IPS-18a (cell line): Measurements from ENCODE around the gene CA5A.

Experiments
- H3K27ac ChIP-seq: one replicate; pipeline ENCODE4 v1.5.1; 2013; ENCODE audit warnings: low read length
- H3K27me3 ChIP-seq: one replicate; pipeline ENCODE4 v1.6.1; 2013; ENCODE audit warnings: mild to moderate bottlenecking, low read length; ENCODE audit not compliant: control insufficient read depth, insufficient read depth
- H3K36me3 ChIP-seq: one replicate; pipeline ENCODE4 v1.6.1; 2013; ENCODE audit warnings: low read depth, low read length; ENCODE audit not compliant: control insufficient read depth
- H3K4me1 ChIP-seq: one replicate; pipeline ENCODE4 v1.6.1; 2013; ENCODE audit warnings: low read depth, low read length; ENCODE audit not compliant: control insufficient read depth
- H3K4me3 ChIP-seq: one replicate; pipeline ENCODE4 v1.5.1; 2013; ENCODE audit warnings: low read length
- H3K9ac ChIP-seq: one replicate; pipeline ENCODE4 v1.6.1; 2013; ENCODE audit warnings: mild to moderate bottlenecking, low read length, moderate library complexity
- H3K9me3 ChIP-seq: one replicate; pipeline ENCODE4 v1.6.1; 2013; ENCODE audit warnings: low read depth, low read length; ENCODE audit not compliant: control insufficient read depth

Gene CA5A

GRCh38 chr16:87976665-87977064 is 40.3 kb upstream of the CA5A start:
- Histone ChIP-seq H3K9ac (no peak overlapping the region), H3K27me3 (no peaks in the 10 kb centered on the region)

GRCh38 chr16:87974178-87974577 is 37.8 kb upstream of the CA5A start:
- no peaks in the 10 kb centered on the region for H3K27me3 ChIP-seq
- H3K4me3 ChIP-seq = no peak overlapping the region
- H3K36me3 ChIP-seq = no peaks in the 10 kb centered on the region
- no peaks in the 10 kb centered on the region for H3K4me1 ChIP-seq
- H3K9me3 ChIP-seq = peaks cover 7% of the 10 kb centered on the region
- H3K27ac ChIP-seq = no peak overlapping the region
- H3K9ac ChIP-seq = no peak overlapping the region

More at GRCh38 chr16:87976665-87977064, 40.3 kb upstream of the CA5A start:
- H3K4me3 ChIP-seq = no peak overlapping the region
- H3K4me1 ChIP-seq = no peaks in the 10 kb centered on the region
- H3K9me3 ChIP-seq = peaks cover under 1% of the 10 kb centered on the region
- H3K36me3 ChIP-seq = no peaks in the 10 kb centered on the region
- H3K27ac ChIP-seq = no peak overlapping the region

GRCh38 chr16:87973717-87974116 is 37.4 kb upstream of the CA5A start:
- Histone ChIP-seq H3K4me3 (no peak overlapping the region), H3K27ac (no peak overlapping the region), H3K4me1 (no peaks in the 10 kb centered on the region), H3K36me3 (no peaks in the 10 kb centered on the region), H3K9me3 (peaks cover 7% of the 10 kb centered on the region), H3K27me3 (no peaks in the 10 kb centered on the region), H3K9ac (no peak overlapping the region)

- no peaks in the 10 kb centered on the region for H3K4me1 ChIP-seq
- H3K27me3 ChIP-seq = no peaks in the 10 kb centered on the region
- H3K36me3 ChIP-seq = no peaks in the 10 kb centered on the region
- no peak overlapping the region for H3K9ac ChIP-seq
- H3K27ac ChIP-seq = no peak overlapping the region
- no peak overlapping the region for H3K4me3 ChIP-seq
- peaks cover 7% of the 10 kb centered on the region for H3K9me3 ChIP-seq
These were observed 35.6 kb upstream of the CA5A start for GRCh38 chr16:87971933-87972332.

- Histone ChIP-seq H3K27ac (no peak overlapping the region), H3K9me3 (peaks cover 7% of the 10 kb centered on the region), H3K9ac (no peak overlapping the region), H3K36me3 (no peaks in the 10 kb centered on the region), H3K4me1 (no peaks in the 10 kb centered on the region), H3K27me3 (no peaks in the 10 kb centered on the region), H3K4me3 (no peak overlapping the region)
These were observed 33.9 kb upstream of the CA5A start for GRCh38 chr16:87970186-87970585.

GRCh38 chr16:87968541-87968940 is 32.2 kb upstream of the CA5A start:
- no peaks in the 10 kb centered on the region for H3K4me1 ChIP-seq
- H3K9me3 ChIP-seq = peaks cover 7% of the 10 kb centered on the region
- H3K4me3 ChIP-seq = no peak overlapping the region
- H3K27ac ChIP-seq = no peak overlapping the region
- no peaks in the 10 kb centered on the region for H3K27me3 ChIP-seq
- no peak overlapping the region for H3K9ac ChIP-seq
- H3K36me3 ChIP-seq = no peaks in the 10 kb centered on the region

- H3K9me3 ChIP-seq = peaks cover 7% of the 10 kb centered on the region
- no peak overlapping the region for H3K27ac ChIP-seq
- no peak overlapping the region for H3K4me3 ChIP-seq
- no peaks in the 10 kb centered on the region for H3K27me3 ChIP-seq
- H3K36me3 ChIP-seq = no peaks in the 10 kb centered on the region
- no peaks in the 10 kb centered on the region for H3K4me1 ChIP-seq
- no peak overlapping the region for H3K9ac ChIP-seq
These were observed 30.4 kb upstream of the CA5A start for GRCh38 chr16:87966685-87967185.

GRCh38 chr16:87966064-87966645 is 29.8 kb upstream of the CA5A start:
- H3K27me3 ChIP-seq = no peaks in the 10 kb centered on the region
- no peak overlapping the region for H3K4me3 ChIP-seq
- no peak overlapping the region for H3K9ac ChIP-seq
- H3K9me3 ChIP-seq = peaks cover 2% of the 10 kb centered on the region
- H3K4me1 ChIP-seq = no peaks in the 10 kb centered on the region
- H3K36me3 ChIP-seq = no peaks in the 10 kb centered on the region
- no peak overlapping the region for H3K27ac ChIP-seq

GRCh38 chr16:87965417-87965816 is 29.1 kb upstream of the CA5A start:
- Histone ChIP-seq H3K27me3 (no peaks in the 10 kb centered on the region), H3K27ac (no peak overlapping the region), H3K36me3 (no peaks in the 10 kb centered on the region), H3K9me3 (no peaks in the 10 kb centered on the region), H3K4me3 (no peak overlapping the region), H3K9ac (no peak overlapping the region), H3K4me1 (no peaks in the 10 kb centered on the region)

GRCh38 chr16:87964049-87964659 is 27.8 kb upstream of the CA5A start:
- no peaks in the 10 kb centered on the region for H3K4me1 ChIP-seq
- H3K9ac ChIP-seq = no peak overlapping the region
- no peak overlapping the region for H3K27ac ChIP-seq
- no peaks in the 10 kb centered on the region for H3K27me3 ChIP-seq
- no peak overlapping the region for H3K4me3 ChIP-seq
- no peaks in the 10 kb centered on the region for H3K9me3 ChIP-seq
- no peaks in the 10 kb centered on the region for H3K36me3 ChIP-seq

- no peaks in the 10 kb centered on the region for H3K9me3 ChIP-seq
- no peaks in the 10 kb centered on the region for H3K27me3 ChIP-seq
- no peak overlapping the region for H3K27ac ChIP-seq
- H3K9ac ChIP-seq = no peak overlapping the region
- H3K36me3 ChIP-seq = no peaks in the 10 kb centered on the region
- H3K4me3 ChIP-seq = no peak overlapping the region
- H3K4me1 ChIP-seq = no peaks in the 10 kb centered on the region
These were observed 27.1 kb upstream of the CA5A start for GRCh38 chr16:87963400-87963799.

- no peak overlapping the region for H3K27ac ChIP-seq
- H3K4me3 ChIP-seq = no peak overlapping the region
- H3K4me1 ChIP-seq = no peaks in the 10 kb centered on the region
- H3K27me3 ChIP-seq = no peaks in the 10 kb centered on the region
- no peaks in the 10 kb centered on the region for H3K9me3 ChIP-seq
- no peak overlapping the region for H3K9ac ChIP-seq
- H3K36me3 ChIP-seq = no peaks in the 10 kb centered on the region
These were observed 25.3 kb upstream of the CA5A start for GRCh38 chr16:87961623-87962022.
